PC-9 (cell line): ENCODE data around the gene CST4. TPM values are rescaled to one million over a fixed set of nuclear protein-coding genes. Genes with fewer than 3 reads are reported as not detected.
"Not testable (repeated sequence)": the region's sequence is repeated elsewhere in the genome, so short reads cannot be mapped to it uniquely, and the experiment has no call there.

ENCODE experiments used
- BruUV-seq: library from RNA; stranded (reverse); fragments of 400-500 nt; replicated peaks from 2 replicates; lab custom pipeline; 2021; lab: Mats Ljungman, UMichigan
- CTCF ChIA-PET: fragments of 300-600 bp; sonication (Branson Sonifier 250); formaldehyde crosslinking; loops from one replicate; lab custom pipeline; 2022; ENCODE audit warnings: antibody characterized with exemption; lab: Charles Lee
- POLR2A ChIA-PET: fragments of 300-600 bp; sonication (Branson Sonifier 250); formaldehyde crosslinking; loops from one replicate; lab custom pipeline; 2022; ENCODE audit warnings: antibody characterized with exemption; ENCODE audit not compliant: unreplicated experiment; lab: Charles Lee
- DNase-seq, 2 experiments: peaks; one replicate each; pipeline versions ENCODE4 v3.0.0 to v3.0.0-alpha.2; 2015 to 2022; ENCODE audit warnings: mixed read lengths in 1 of 2
- H2AFZ ChIP-seq: fragments of 200-600 bp; sonication (generic); 2 replicates; pipeline ENCODE4 v1.8.1; 2017; ENCODE audit warnings: antibody characterized with exemption
- H3F3A ChIP-seq: fragments of 200-600 bp; sonication (generic); 2 replicates; pipeline ENCODE4 v1.8.1; 2017; ENCODE audit warnings: antibody characterized with exemption, mild to moderate bottlenecking, low read depth; ENCODE audit not compliant: insufficient read depth
- H3K27ac ChIP-seq: fragments of 200-600 bp; sonication (generic); 2 replicates; pipeline ENCODE4 v1.6.1; 2016; ENCODE audit warnings: mixed run types
- H3K27me3 ChIP-seq: fragments of 200-600 bp; sonication (generic); 2 replicates; pipeline ENCODE4 v1.6.1; 2016; ENCODE audit warnings: low read depth, mixed run types; ENCODE audit not compliant: insufficient read depth
- H3K36me3 ChIP-seq: fragments of 200-600 bp; sonication (generic); 2 replicates; pipeline ENCODE4 v1.6.1; 2016; ENCODE audit warnings: low read depth, mixed run types
- H3K4me1 ChIP-seq: fragments of 200-600 bp; sonication (generic); replicated peaks from 2 replicates; pipeline ENCODE4 v1.6.1; 2016; ENCODE audit warnings: mixed run types; ENCODE audit not compliant: insufficient read depth
- H3K4me2 ChIP-seq: fragments of 200-600 bp; sonication (generic); 2 replicates; pipeline ENCODE4 v1.6.1; 2017; ENCODE audit warnings: mixed run types
- H3K4me3 ChIP-seq: fragments of 200-600 bp; sonication (generic); 2 replicates; pipeline ENCODE4 v1.6.1; 2016; ENCODE audit warnings: mixed run types
- H3K79me2 ChIP-seq: fragments of 200-600 bp; sonication (generic); 2 replicates; pipeline ENCODE4 v1.6.1; 2017; ENCODE audit warnings: low read depth, mixed run types
- H3K9me2 ChIP-seq: fragments of 200-600 bp; sonication (generic); 2 replicates; pipeline ENCODE4 v1.8.1; 2017; ENCODE audit warnings: mild to moderate bottlenecking; ENCODE audit not compliant: insufficient read depth
- H3K9me3 ChIP-seq: fragments of 200-600 bp; sonication (generic); 2 replicates; pipeline ENCODE4 v1.8.1; 2016; ENCODE audit warnings: low read depth; ENCODE audit not compliant: insufficient read depth
- H4K20me1 ChIP-seq: fragments of 200-600 bp; sonication (generic); 2 replicates; pipeline ENCODE4 v1.8.1; 2017; ENCODE audit not compliant: insufficient read depth
- EZH2 ChIP-seq: fragments of 200-600 bp; sonication (generic); IDR thresholded peaks from 2 replicates; pipeline ENCODE4 v1.8.0; 2017; ENCODE audit warnings: antibody characterized with exemption, low read depth
- intact Hi-C: fragments of 100-400 bp; cut with micrococcal nuclease; formaldehyde crosslinking; loops from one replicate; pipeline ENCODE4 v1.10.0; 2022; ENCODE audit not compliant: unreplicated experiment
- total RNA-seq: library from RNA; stranded (reverse); gene quantifications from 2 replicates; pipeline ENCODE4 v1.2.3, GENCODE V29; 2021
- TF ChIP-seq, protein P1 (sequence below): fragments of 200-600 bp; sonication (generic); conservative IDR thresholded peaks from 2 replicates; pipeline ENCODE4 v1.6.1; 2017; ENCODE audit warnings: mixed run types, antibody characterized with exemption, mild to moderate bottlenecking, moderate library complexity

The CST4 gene
- total RNA-seq, 1 experiment from 2014 or later, result not detected

DNA sequence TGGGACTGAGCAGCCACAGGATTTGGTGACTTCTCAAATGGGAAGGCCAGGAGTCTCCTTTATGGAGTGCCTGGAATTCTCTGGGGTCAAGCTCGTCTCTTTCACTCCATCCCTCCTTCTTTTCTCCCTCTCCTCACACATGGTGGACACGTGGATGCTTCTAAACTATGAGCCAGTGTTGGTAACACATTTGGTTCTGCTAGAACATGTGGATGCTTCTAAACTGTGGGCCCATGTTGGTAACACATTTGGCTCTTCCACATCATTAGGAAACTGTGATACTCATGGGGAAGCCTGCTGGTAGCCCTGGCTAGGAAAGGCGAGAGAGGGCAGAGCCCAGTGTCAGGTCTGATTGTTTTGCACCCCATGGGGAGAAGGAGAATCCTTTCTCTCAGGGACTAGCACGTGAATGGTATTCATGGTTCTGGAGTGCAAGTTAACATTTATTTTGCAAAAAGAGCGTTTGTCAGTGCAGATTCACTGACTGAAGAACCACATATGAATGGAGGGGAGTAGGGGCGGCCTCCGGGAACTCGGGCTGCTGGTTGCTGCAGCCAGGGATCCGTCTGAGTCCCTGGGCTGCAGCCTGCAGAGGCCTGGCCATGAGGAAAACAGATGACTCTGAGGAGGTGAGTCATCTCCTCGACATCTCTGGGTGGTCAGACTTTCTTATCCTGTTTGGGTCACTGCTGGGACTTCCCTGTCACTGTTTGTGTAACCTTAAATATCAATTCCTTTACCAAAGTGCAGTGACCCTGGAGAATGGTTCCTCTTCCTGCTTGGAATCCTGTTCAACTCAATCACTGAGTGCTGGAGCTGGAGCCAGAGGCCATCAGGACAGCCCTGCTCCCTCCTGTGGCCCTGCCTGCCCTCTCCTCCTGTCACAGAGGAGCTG lies 4.1 kb upstream of the CST4 start:
- H3K4me3 ChIP-seq, CTCF ChIA-PET, intact Hi-C loops, H3K9me3 ChIP-seq, H3K36me3 ChIP-seq, POLR2A ChIA-PET, H3K9me2 ChIP-seq, BruUV-seq, H2AFZ ChIP-seq, H4K20me1 ChIP-seq, H3K27me3 ChIP-seq, H3K79me2 ChIP-seq: not testable (repeated sequence)
- Histone ChIP-seq H3K27ac (peak overlapping the region; percentile 68), H3F3A (peaks cover 20% of the 10 kb centered on the region; the same call in 1 of the 2 replicates), H3K4me1 (peaks cover 74% of the 10 kb centered on the region), H3K4me2 (peak overlapping the region; percentile 43)
- peak; percentile 58 to 88 for DNase-seq

DNA sequence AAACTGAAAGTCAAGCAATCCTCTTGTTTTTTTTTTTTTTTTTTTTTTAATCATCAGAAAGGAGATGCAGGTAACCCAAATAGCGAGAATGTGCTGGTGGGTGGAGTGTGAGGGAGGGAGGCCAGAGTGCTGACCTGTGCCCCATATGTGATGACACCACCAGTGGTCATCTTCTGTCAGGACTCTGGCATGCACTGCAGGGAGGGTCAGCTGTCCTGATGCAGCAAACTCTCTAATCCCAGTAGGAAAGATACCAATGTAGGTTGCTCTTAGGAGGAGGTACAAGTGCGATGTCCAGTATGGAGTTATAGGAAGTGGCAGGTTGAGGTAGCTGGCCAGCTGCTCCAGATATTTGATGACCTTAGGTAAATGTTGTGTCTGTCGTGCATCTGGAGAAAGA lies 2.8 kb upstream of the CST4 start:
- Histone ChIP-seq H3K9me3 (no peaks in the 10 kb centered on the region), H3K9me2 (no peaks in the 10 kb centered on the region), H3F3A (peaks cover 20% of the 10 kb centered on the region; the same call in 1 of the 2 replicates), H2AFZ (no peak overlapping the region), H3K36me3 (no peaks in the 10 kb centered on the region), H3K27me3 (no peaks in the 10 kb centered on the region), H3K4me1 (peaks cover 81% of the 10 kb centered on the region), H3K4me2 (peak overlapping the region; percentile 43), H3K79me2 (no peaks in the 10 kb centered on the region), H3K4me3 (no peak overlapping the region), H4K20me1 (no peaks in the 10 kb centered on the region), H3K27ac (peak overlapping the region; percentile 37)
- BruUV-seq, result no TSS peak
- TF ChIP-seq, protein P1, sequence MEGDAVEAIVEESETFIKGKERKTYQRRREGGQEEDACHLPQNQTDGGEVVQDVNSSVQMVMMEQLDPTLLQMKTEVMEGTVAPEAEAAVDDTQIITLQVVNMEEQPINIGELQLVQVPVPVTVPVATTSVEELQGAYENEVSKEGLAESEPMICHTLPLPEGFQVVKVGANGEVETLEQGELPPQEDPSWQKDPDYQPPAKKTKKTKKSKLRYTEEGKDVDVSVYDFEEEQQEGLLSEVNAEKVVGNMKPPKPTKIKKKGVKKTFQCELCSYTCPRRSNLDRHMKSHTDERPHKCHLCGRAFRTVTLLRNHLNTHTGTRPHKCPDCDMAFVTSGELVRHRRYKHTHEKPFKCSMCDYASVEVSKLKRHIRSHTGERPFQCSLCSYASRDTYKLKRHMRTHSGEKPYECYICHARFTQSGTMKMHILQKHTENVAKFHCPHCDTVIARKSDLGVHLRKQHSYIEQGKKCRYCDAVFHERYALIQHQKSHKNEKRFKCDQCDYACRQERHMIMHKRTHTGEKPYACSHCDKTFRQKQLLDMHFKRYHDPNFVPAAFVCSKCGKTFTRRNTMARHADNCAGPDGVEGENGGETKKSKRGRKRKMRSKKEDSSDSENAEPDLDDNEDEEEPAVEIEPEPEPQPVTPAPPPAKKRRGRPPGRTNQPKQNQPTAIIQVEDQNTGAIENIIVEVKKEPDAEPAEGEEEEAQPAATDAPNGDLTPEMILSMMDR, result no peak
- TF ChIP-seq EZH2, result no peak
- intact Hi-C loops, result no loop called here
- ChIA-PET CTCF (no interaction called here), POLR2A (no interaction called here)
- peak in 1 of 2 experiments; percentile 64 for DNase-seq

DNA sequence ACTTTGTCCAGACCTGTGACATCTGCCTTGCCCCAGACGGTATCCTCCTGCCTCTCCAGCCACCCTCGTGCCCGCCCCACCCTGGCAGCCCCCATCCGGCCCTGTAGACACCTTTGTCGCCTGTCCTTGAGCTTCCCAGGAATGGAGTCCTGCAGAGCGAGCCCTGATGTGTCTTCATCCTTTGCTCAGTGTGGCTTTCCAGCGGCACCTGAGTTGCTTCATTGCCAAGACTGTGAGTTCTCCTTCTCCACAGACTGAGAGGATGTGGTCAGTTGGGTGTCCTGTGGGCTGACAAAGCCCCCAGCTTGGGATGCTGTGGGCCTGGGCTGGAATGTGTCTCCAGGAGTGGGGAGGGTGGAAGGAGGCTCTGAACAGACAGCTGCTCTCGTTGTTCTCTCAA lies 1.7 kb upstream of the CST4 start:
- POLR2A ChIA-PET, result interaction anchor here (0.6 kb wide), 1 partner anchor 1303 kb away, joined by 8 read pairs; no protein-coding TSS in a partner anchor
- no TSS peak for BruUV-seq
- H3K4me2 ChIP-seq, result no peak overlapping the region

More for the DNA sequence above, 1.7 kb upstream of the CST4 start:
- CTCF ChIA-PET, result no interaction called here
- H3K9me3 ChIP-seq, result no peaks in the 10 kb centered on the region
- H4K20me1 ChIP-seq, result no peaks in the 10 kb centered on the region
- H3K27ac ChIP-seq, result no peak overlapping the region; the same call in 1 of the 2 replicates
- H2AFZ ChIP-seq, result no peak overlapping the region
- H3K4me3 ChIP-seq, result no peak overlapping the region
- peaks cover 85% of the 10 kb centered on the region for H3K4me1 ChIP-seq
- TF ChIP-seq, protein P1, result no peak
- TF ChIP-seq EZH2, result no peak
- intact Hi-C loops, result no loop called here
- H3K27me3 ChIP-seq, result no peaks in the 10 kb centered on the region
- DNase-seq, result no peak
- no peaks in the 10 kb centered on the region for H3K36me3 ChIP-seq
- H3K79me2 ChIP-seq, result no peaks in the 10 kb centered on the region
- H3K9me2 ChIP-seq, result no peaks in the 10 kb centered on the region
- peaks cover 20% of the 10 kb centered on the region; the same call in 1 of the 2 replicates for H3F3A ChIP-seq
